Panc1 (cell line): Measurements from ENCODE around the gene TPGS1. TPM values are rescaled to one million over a fixed set of nuclear protein-coding genes. Genes with fewer than 3 reads are reported as not detected.

Experiments
- ATAC-seq: fragments of 200-7000 bp; cut with Tn5 transposase; 2 replicates; pipeline ENCODE4 v1.9.1; 2020; ENCODE audit warnings: mild to moderate bottlenecking, moderate library complexity
- BruUV-seq: library from RNA; stranded (reverse); fragments of 400-500 nt; replicated peaks from 2 replicates; lab custom pipeline; 2021; lab: Mats Ljungman, UMichigan
- CTCF ChIA-PET: fragments of 300-600 bp; sonication (Branson Sonifier 250); formaldehyde crosslinking; loops from one replicate; lab custom pipeline; 2022; ENCODE audit warnings: antibody characterized with exemption; lab: Charles Lee
- POLR2A ChIA-PET: fragments of 300-600 bp; sonication (Branson Sonifier 250); formaldehyde crosslinking; loops from one replicate; lab custom pipeline; 2022; ENCODE audit warnings: antibody characterized with exemption; lab: Charles Lee
- DNase-seq: peaks from one replicate; pipeline ENCODE4 v3.0.0-alpha.2; 2010; ENCODE audit warnings: low read depth, low spot score
- H3K27ac ChIP-seq: 2 replicates; pipeline ENCODE4 v1.5.1; 2011; ENCODE audit warnings: mild to moderate bottlenecking, low read length, inconsistent platforms
- H3K27me3 ChIP-seq: fragments of 200-500 bp; sonication (Bioruptor generic); 2 replicates; pipeline ENCODE4 v1.6.0; 2014; ENCODE audit warnings: low read length, inconsistent platforms; ENCODE audit not compliant: control insufficient read depth, insufficient read depth
- H3K36me3 ChIP-seq: fragments of 200-500 bp; sonication (Bioruptor generic); 2 replicates; pipeline ENCODE4 v1.5.1; 2014; ENCODE audit warnings: inconsistent platforms, mild to moderate bottlenecking, low read length, moderate library complexity; ENCODE audit not compliant: control insufficient read depth, insufficient read depth
- H3K4me1 ChIP-seq: 2 replicates; pipeline ENCODE4 v1.5.1; 2011; ENCODE audit warnings: inconsistent platforms, mild to moderate bottlenecking, low read length, moderate library complexity; ENCODE audit not compliant: control insufficient read depth, insufficient read depth
- H3K4me3 ChIP-seq, 2 experiments: 2 replicates each; pipeline ENCODE4 v1.5.1; 2011 to 2012; ENCODE audit warnings: low read depth in 2 of 2, low read length in 2 of 2, mild to moderate bottlenecking in 2 of 2, inconsistent platforms in 1 of 2, moderate library complexity in 1 of 2
- H3K9me3 ChIP-seq: fragments of 200-500 bp; sonication (Bioruptor generic); 2 replicates; pipeline ENCODE4 v1.5.1; 2014; ENCODE audit warnings: low read depth, mild to moderate bottlenecking, inconsistent platforms, low read length, moderate library complexity; ENCODE audit not compliant: control insufficient read depth, insufficient read depth
- POLR2AphosphoS5 ChIP-seq: IDR thresholded peaks from 2 replicates; pipeline ENCODE4 v1.6.1; 2012; ENCODE audit warnings: mild to moderate bottlenecking, low read depth, low read length, moderate library complexity
- SIN3A ChIP-seq: IDR thresholded peaks from 2 replicates; pipeline ENCODE4 v1.6.1; 2012; ENCODE audit warnings: low read depth, mild to moderate bottlenecking, low read length, moderate library complexity, borderline replicate concordance; ENCODE audit not compliant: insufficient read depth
- TCF7L2 ChIP-seq: IDR thresholded peaks from 2 replicates; pipeline ENCODE4 v1.6.1; 2011; ENCODE audit warnings: mild to moderate bottlenecking, low read depth, low read length, inconsistent platforms
- in situ Hi-C: cut with HindIII; loops from 2 replicates; pipeline ENCODE4 v1.10.0; 2016; ENCODE audit warnings: low sequenced_read_pairs, low pct_unique_long_range_greater_than_20kb
- intact Hi-C: fragments of 100-400 bp; cut with micrococcal nuclease; formaldehyde crosslinking; loops from one replicate; pipeline ENCODE4 v1.10.0; 2022; ENCODE audit not compliant: unreplicated experiment
- total RNA-seq: library from RNA; stranded (reverse); gene quantifications from one replicate; pipeline ENCODE4 v1.2.1, GENCODE V29; 2021; ENCODE audit not compliant: unreplicated experiment
- TF ChIP-seq, protein P1 (sequence below): fragments of 450-650 bp; IDR thresholded peaks from 2 replicates; pipeline ENCODE4 v1.5.1; 2017; ENCODE audit warnings: mild to moderate bottlenecking
- TF ChIP-seq, protein P2 (sequence below), 2 experiments: IDR thresholded peaks; 2 replicates each; pipeline ENCODE4 v1.6.1; 2011 to 2012; ENCODE audit warnings: low read depth in 2 of 2, control low read depth in 1 of 2, low read length in 1 of 2, mild to moderate bottlenecking in 1 of 2, moderate library complexity in 1 of 2; ENCODE audit not compliant: insufficient read depth in 1 of 2

TPGS1 gene
- total RNA-seq, 1 experiment from 2014 or later = 17.6 TPM

DNA sequence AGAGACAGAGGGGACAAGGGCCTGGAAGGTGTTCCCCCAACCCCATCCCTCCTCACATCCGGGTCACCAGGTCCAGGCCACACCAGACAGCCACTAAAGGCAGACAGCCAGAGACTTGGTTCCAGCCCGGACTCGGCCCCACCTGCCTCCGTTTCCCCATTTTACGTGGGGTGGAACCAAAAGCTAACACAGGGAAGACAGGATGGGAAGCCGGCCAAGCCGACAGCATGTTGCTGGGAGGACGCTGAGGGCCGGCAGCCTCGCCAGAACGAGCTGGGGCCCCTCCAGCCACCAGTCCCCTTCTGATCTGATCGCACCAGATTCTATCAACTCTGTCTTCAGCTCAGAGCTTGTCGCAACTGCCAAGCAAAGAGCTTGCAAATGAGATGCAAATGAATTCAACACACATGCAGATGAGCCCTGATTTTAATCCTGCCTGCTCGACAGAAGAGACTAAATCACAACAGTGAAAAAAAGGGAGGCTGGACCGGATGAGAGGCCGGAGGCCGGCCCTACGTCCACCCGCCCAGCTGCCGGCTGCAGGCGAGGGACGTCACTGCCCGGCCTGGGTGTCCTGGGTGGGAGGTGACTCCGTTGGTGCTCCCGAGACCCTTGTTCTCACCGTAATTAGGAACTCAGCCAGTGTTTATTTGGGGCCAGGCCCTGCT is 28.9 kb upstream of the TPGS1 start:
- DNase-seq = no peak
- BruUV-seq = no TSS peak
- H3K27me3 ChIP-seq = no peaks in the 10 kb centered on the region
- TF ChIP-seq, protein P1, sequence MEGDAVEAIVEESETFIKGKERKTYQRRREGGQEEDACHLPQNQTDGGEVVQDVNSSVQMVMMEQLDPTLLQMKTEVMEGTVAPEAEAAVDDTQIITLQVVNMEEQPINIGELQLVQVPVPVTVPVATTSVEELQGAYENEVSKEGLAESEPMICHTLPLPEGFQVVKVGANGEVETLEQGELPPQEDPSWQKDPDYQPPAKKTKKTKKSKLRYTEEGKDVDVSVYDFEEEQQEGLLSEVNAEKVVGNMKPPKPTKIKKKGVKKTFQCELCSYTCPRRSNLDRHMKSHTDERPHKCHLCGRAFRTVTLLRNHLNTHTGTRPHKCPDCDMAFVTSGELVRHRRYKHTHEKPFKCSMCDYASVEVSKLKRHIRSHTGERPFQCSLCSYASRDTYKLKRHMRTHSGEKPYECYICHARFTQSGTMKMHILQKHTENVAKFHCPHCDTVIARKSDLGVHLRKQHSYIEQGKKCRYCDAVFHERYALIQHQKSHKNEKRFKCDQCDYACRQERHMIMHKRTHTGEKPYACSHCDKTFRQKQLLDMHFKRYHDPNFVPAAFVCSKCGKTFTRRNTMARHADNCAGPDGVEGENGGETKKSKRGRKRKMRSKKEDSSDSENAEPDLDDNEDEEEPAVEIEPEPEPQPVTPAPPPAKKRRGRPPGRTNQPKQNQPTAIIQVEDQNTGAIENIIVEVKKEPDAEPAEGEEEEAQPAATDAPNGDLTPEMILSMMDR = no peak
- TF ChIP-seq POLR2AphosphoS5 (no peak), TCF7L2 (no peak), SIN3A (no peak)
- TF ChIP-seq, protein P2, sequence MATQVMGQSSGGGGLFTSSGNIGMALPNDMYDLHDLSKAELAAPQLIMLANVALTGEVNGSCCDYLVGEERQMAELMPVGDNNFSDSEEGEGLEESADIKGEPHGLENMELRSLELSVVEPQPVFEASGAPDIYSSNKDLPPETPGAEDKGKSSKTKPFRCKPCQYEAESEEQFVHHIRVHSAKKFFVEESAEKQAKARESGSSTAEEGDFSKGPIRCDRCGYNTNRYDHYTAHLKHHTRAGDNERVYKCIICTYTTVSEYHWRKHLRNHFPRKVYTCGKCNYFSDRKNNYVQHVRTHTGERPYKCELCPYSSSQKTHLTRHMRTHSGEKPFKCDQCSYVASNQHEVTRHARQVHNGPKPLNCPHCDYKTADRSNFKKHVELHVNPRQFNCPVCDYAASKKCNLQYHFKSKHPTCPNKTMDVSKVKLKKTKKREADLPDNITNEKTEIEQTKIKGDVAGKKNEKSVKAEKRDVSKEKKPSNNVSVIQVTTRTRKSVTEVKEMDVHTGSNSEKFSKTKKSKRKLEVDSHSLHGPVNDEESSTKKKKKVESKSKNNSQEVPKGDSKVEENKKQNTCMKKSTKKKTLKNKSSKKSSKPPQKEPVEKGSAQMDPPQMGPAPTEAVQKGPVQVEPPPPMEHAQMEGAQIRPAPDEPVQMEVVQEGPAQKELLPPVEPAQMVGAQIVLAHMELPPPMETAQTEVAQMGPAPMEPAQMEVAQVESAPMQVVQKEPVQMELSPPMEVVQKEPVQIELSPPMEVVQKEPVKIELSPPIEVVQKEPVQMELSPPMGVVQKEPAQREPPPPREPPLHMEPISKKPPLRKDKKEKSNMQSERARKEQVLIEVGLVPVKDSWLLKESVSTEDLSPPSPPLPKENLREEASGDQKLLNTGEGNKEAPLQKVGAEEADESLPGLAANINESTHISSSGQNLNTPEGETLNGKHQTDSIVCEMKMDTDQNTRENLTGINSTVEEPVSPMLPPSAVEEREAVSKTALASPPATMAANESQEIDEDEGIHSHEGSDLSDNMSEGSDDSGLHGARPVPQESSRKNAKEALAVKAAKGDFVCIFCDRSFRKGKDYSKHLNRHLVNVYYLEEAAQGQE (IDR thresholded peaks at IDR 0.05; ENCODE audit: insufficient read depth in 1 of 2, low read depth in 2 of 2, low read length in 1 of 2) = no peak
- ChIA-PET CTCF (no interaction called here), POLR2A (no interaction called here)
- H3K4me1 ChIP-seq = no peaks in the 10 kb centered on the region
- intact Hi-C loops (no loop called here), in situ Hi-C loops (no loop called here)
- H3K27ac ChIP-seq = no peak overlapping the region
- no peak for ATAC-seq
- H3K36me3 ChIP-seq = no peaks in the 10 kb centered on the region
- H3K9me3 ChIP-seq = no peaks in the 10 kb centered on the region
- H3K4me3 ChIP-seq = no peak overlapping the region

DNA sequence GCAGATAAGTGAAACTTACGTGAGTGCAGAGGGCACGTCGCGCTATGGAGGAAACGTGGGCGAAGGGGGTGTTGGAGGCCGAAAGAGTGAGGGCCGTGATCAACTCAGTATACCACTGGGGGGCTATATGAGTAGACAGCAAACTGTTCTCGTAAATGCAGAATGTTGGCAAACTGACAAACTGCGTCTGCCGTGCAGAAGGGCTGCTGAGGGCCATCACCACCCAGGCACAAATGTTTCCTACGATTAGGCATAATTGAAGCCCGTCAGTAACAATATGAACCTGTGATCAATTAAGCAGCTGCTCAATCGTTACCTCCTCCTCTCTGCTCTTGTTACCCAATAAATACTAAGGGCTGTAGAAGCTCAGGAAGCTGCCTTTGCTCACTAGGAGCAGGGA is 28.3 kb upstream of the TPGS1 start:
- POLR2A ChIA-PET = no interaction called here
- in situ Hi-C loops = no loop called here
- no peak for TF ChIP-seq POLR2AphosphoS5
- no peak for TF ChIP-seq TCF7L2
- no peak for TF ChIP-seq SIN3A
- TF ChIP-seq, protein P1 = no peak
- TF ChIP-seq, protein P2 (IDR thresholded peaks at IDR 0.05; ENCODE audit: insufficient read depth in 1 of 2, low read depth in 2 of 2, low read length in 1 of 2) = no peak
- Histone ChIP-seq H3K4me3 (no peak overlapping the region), H3K9me3 (no peaks in the 10 kb centered on the region), H3K27me3 (no peaks in the 10 kb centered on the region), H3K27ac (no peak overlapping the region), H3K4me1 (no peaks in the 10 kb centered on the region), H3K36me3 (no peaks in the 10 kb centered on the region)
- DNase-seq (no peak), ATAC-seq (no peak)
- CTCF ChIA-PET = no interaction called here
- intact Hi-C loops = no loop called here
- no TSS peak for BruUV-seq
